HG03457 (cell line): ENCODE data around the gene SLC3A2.
A peak's percentile ranks its signal among the peaks of the same experiment; 100 is the strongest.
"Not testable (repeated sequence)": the region's sequence is repeated elsewhere in the genome, so short reads cannot be mapped to it uniquely, and the experiment has no call there.

ENCODE experiments used
- ATAC-seq: cut with Tn5 transposase; IDR thresholded peaks from one replicate; pipeline ENCODE4 v1.9.1; 2021; ENCODE audit warnings: moderate number of reproducible peaks; ENCODE audit not compliant: unreplicated experiment

SLC3A2 gene

DNA sequence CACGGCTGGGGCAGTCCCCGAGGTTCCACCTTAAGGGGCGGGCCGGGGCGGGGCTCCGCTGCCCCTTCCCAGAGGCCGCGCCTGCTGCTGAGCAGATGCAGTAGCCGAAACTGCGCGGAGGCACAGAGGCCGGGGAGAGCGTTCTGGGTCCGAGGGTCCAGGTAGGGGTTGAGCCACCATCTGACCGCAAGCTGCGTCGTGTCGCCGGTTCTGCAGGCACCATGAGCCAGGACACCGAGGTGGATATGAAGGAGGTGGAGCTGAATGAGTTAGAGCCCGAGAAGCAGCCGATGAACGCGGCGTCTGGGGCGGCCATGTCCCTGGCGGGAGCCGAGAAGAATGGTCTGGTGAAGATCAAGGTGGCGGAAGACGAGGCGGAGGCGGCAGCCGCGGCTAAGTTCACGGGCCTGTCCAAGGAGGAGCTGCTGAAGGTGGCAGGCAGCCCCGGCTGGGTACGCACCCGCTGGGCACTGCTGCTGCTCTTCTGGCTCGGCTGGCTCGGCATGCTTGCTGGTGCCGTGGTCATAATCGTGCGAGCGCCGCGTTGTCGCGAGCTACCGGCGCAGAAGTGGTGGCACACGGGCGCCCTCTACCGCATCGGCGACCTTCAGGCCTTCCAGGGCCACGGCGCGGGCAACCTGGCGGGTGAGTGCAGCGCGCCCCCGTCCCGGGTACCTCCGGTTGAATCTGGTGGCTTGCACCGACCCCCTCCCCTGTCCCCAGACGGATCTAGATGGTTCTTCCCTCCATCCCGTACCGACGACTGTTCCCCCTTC is at the start of gene SLC3A2:
TSS of gene SLC3A2 (plus strand) at position 94 of the 776 bp plus-strand sequence. CDS start at position 222, 128 bp downstream.
- ATAC-seq, result peak; percentile 49

DNA sequence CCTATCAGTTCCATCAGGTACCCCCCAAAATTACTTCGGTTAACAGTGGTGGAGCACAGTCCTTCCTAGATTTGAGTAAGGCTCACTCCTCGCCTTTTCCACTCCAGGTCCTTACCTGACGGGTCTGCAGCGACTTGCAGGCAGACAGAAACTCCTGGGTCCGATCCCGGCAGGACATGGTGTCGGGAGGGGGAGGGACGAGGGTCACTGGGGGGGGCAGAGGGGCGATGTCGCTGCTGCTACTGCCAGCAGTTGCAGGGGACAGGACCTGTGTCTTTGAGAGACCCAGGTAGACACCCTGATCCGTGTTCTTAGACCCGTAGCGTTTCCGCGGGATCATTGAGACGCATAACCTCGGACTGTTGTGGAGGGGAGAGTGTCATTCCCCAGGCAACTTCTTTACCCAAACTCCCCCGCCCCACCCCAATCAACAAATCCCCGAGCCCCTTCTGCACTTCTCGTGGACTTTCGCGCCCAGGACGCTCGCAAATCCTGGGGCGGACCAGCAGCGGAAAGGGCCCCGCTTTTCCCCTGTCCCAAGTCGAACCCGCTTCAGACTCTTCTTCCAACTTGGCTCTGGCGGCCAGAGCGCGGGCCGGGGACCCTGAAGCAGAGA is 49.7 kb upstream of the SLC3A2 start:
- ATAC-seq, result no peak

DNA sequence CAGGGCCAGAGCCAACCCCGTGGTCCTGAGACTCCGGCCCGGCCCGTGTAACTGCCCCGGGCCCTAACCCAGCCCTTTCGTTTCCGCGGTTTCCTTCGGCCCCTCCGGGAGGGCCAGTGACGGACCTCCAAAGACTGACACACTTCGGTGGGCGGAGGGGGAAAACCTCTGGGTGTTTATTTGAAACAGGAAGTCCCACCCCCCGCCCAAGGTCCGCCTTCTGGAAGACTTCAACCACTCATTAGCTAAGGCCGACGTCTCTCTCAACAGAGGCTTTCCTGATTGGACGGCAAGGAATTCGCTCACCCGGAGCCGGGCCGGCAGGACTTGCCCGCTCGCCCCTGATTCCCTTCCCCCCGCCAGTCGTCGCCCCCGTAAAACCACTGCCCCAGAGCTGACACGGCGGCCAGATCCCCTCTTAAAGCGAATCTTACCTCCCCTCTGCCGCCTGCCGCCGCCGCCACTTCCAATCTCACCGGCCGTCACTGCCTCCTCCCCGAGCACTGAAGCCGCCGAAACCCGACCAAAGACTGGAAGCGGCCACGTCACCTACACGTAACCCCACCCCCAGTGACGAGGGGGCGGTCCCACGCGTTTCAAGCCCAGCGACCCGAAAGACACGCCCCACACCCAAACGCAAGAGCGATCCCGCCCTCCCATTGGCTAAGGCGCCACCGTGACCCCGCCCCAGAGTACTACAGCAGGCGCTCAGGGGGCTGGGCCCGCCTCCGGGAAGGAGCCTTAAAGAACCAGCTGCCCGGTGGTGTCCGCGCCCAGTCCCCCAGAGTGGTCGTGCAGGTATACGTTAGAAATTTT is 49.0 kb upstream of the SLC3A2 start, which contains the start of gene STX5:
TSS of gene STX5 (minus strand) at position 532 of the 816 bp plus-strand sequence. CDS start 808 bp downstream, outside the sequence.
- ATAC-seq, result peak; percentile 58

DNA sequence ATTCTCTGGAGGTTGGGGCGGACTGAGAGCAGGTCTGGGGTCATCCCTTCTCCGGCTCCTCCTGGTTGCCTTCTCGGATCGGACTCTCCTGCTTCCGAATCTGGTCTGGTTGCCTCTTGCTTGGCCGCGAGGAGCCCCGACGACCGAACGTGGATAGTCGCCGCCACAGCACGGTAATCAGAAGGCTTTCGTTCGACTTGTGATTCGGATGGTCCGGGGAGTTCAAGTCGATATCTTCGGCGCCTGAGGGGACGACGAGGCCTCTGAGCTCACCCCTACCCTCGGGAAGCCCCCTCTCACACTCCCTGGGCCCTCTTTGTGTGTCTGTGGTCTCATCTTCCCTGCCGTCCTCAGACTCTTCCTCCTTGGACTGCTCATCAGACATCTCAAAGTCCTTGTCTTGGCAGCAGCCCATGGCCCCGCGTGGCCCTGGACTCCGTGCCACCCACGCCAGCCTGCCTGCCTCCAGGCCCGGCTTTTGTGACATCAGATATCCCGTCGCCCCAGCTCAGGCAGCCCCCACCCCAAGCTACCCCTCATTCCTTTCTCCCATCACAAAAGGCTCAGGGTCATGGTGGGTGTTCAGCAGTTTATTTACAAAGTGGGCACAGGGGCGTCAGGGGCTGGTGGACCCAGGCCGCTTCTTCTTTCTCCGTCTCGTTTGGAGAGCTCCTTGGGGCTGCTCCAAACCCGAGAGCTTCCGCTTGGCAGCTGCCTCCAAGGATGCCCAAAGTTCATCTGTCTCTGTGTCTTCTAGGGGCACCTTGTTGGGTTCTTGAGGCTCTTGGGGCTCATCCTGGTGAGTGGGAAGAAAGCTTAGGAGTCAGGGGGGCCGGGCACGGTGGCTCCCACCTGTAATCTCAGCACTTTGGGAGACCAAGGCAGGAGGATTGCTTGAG is 48.1 kb upstream of the SLC3A2 start, which contains the start of gene TEX54:
TSS of gene TEX54 (minus strand) at position 506 of the 899 bp plus-strand sequence.
- peak; percentile 8 for ATAC-seq

DNA sequence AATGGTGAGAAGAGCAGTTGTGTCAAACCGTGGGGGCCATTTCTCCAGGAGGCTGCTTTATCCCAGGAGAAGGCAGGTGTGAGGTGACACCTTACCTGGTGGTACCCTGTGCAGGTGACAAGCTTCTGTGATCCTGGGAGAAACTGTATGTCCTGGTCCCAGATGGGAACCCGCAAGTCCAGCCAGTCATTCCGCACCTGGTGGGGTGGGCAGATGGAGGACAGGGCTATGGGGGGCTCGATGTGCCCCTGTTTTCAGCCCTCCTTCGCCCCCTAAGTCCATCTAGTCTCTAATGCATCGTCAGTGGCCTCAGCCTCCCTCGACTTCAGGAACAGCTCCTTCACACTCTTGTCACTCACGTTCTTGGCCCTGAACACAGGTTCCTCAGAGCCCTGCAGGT is 45.4 kb upstream of the SLC3A2 start:
- no peak for ATAC-seq

DNA sequence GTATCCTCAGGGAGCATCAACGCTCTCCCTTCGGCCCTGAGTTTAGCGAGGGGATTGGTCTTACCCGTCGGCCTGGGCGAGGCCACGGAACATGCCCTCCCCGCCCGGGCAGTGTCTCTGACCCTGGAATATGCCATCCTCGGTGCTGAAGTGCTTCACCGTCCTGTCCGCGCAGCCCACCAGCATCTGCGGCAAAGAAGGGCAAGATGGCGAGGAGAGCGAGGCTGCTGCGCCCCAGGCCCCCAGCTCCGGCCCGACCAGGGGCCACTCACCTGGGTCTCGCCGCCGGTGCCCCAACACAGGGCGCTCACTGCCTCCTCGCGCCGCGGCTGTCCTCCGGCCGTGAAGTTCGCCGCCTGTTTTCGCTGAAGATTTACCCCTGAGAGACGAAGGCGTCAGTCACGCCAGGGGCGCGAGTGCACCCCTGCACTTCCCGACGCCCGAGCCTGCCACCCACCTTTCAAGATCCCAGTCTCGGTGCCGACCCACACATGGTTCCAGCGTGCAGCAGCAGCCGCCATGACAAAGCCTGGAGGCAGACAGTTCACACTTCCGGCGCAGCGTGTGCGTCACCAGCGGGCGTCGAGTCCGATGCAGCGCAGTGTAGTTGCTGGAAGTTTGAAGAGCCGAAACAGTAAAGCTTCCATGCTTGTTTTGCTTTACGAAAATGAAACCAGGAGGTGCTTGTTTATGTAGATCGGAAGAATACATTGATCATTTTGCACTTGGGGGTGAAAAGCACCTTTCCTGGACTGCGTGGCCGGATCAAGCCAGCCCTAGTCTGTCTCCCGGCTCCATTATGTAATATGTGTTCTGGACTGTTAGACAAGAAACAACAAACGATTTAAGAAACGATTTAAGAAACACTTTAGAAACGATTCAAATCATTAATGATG is 41.4 kb upstream of the SLC3A2 start, which contains the start of gene WDR74:
TSS of gene WDR74 (minus strand) at position 541 of the 896 bp plus-strand sequence. CDS start at position 521, 20 bp downstream.
- peak; percentile 35 for ATAC-seq

DNA sequence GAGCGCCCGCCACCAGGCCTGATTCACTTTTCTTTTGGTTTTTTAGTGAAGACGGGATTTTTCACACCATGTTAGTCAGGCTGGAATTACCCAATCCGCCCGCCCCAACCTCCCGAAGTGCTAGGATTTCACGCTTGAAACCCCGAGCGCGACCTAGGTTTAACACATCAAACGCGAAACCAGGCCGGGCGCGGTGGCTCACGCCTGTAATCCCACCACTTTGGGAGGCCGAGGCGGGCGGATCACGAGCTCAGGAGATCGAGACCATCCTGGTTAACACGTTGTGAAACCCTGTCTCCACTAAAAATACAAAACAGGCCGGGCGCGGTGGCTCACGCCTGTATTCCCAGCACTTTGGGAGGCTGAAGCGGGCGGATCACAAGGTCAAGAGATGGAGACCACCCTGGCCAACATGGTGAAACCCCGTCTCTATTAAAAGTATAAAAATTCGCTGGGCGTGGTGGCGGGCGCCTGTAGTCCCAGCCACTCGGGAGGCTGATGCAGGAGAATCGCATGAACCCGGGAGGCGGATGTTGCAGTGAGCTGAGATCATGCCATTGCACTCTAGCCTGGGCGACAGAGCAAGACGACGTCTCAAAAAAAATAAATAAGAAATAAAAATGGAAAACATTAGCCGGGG is 39.9 kb upstream of the SLC3A2 start:
- not testable (repeated sequence) for ATAC-seq

DNA sequence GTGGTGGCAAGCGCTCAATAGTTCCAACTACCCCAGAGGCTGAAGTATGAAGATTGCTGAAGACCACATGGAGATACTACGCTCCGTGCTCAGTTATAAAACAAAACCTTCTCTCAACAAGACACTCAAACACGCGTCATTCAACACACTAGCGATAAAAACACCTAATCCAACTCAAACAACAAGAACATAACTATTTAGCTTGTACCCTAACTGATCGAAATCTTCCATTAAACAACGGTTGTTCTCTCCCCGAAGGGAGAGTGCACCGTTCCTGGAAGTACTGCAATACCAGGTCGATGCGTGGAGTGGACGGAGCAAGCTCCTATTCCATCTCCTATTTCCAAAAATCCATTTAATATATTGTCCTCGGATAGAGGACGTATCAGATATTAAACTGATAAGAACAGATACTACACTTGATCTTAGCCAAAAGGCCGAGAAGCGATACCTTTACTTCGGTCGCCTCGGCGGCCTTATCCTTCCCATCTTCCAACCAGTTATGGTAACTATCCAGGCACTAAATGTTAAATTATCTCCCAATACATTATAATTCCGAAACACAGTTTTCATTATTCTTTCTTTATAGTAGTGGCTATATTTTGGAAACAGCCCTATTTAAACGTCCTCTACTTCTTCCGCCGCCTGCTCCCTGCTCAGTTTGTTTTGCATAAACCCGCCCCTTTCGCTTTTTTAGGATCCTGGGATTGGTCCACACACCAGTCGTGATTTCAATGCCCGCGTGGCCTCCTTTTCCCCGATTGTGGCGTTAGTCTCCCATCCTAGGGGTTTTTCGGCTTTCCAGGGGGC is 39.1 kb upstream of the SLC3A2 start:
- peak; percentile 49 for ATAC-seq

DNA sequence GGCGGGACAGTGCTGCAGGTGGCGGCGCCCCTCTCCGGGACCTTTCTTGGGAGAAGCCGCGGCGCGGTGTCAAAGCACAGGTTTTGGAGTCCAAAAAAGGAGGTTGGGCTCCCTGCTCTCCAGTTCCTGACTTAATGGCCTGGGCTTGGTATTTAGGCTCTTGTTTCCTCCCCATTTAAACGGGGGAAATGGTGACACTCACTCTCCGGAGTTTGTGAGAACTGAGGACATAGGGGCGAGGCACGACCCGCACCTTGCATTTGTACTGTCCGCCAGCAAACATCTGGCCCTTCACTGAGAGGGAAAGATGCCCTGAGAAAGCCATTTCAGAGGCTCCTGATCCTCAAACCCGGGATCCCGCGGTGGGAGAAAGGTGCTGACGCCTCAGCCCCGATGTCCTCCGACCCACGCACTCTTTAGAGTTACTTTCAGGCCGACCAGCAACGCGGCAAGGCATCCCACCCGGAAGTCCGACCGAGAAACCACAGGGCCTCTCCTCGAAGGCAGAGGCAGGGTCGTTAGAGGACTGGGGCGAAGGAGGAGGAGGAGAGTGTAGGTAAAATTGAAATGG is 38.4 kb upstream of the SLC3A2 start:
- no peak for ATAC-seq

DNA sequence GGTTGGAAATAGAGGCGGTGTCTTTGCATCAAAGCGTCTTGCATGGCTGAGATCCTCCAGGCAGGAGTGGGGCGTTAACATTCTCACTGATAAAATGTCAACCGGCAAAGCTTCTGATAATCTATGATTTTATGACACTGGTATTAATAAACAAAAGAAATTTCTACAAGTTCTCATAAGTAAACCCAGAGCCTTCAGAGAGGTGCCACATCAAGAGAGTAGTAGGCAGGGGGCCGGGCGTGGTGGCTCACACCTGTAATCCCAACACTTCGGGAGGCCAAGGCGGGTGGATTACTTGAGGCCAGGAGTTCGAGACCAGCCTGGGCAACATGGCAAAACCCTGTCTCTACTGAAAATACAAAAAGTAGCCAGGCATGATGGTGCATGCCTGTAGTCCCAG is 37.8 kb upstream of the SLC3A2 start:
- not testable (repeated sequence) for ATAC-seq

DNA sequence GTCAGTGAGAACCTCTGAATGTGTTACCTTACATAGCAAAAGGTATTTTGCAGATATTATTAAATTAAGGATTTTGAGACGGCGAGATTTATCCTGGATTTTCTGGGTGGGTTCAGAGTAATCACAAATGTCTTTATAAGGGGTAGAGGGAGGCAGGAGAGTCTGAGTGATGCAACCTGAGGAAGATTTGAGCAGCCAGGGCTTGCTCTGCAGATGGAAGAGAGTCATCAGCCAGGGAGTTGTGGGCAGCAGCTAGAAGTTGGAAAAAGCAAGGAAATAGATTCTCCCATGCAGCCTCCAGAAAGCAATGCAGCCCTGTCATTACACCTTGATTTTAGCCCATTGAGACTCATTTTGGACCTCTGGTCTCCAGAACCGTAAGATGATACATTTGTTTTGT is 37.2 kb upstream of the SLC3A2 start:
- no peak for ATAC-seq

DNA sequence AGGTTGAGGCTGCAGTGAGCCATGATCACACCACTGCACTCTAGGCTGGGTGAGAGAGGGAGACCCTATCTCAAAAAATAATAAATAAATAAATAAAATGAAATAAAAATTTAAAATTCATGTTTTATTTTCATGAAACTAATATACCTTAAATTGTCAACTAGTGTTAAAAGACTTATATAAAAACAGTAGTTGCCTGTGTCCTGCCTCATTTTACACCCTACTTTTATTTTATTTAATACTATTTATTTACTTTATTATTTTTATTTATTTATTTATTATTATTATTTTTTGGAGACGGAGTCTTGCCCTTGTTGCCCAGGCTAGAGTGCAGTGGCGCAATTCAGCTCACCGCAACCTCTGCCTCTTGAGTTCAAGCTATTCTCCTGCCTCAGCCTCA is 36.5 kb upstream of the SLC3A2 start:
- ATAC-seq, result no peak

DNA sequence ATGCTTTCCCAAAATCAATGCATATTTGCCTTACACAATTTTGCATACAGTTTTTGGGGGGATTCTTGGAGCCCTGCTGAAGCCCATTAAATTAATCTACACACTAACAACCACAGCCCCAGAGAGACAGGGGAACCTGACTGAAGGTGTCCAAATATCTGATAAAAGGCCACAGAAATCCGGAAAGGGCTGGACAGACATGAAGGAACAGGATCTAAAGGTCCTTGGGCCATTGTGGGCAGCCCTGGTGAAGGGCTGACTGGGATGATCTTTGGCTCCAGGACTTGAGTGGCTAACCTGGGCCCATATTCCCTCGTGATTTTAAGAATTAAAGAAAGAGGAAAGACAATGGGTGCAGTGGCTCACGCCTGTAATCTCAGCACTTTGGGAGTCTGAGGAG is 34.5 kb upstream of the SLC3A2 start:
- ATAC-seq, result no peak

DNA sequence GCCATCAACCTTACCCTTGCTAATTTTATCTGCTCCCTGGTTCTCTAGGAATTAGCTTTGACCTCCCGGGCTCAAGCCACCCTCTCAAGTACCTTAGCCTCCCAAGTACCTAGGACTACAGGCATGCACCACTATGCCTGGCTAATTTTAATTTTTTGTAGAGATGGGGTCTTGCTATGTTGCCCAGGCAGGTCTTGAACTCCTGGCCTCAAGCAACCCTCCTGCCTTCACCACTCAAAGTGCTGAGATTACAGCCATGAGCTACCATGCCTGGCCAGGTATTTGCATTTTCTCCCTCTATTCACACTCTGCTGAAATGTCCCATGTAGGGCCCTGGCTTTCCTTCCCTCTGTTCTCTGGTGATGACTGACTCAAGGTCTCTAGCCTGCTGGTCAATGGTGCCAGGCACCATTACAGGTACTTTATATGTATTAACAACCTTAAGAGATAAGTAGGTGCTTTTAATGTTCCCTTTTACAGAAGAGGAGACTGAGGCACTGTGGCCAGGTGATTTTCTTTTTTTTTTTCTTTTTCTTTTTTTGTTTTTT is 32.9 kb upstream of the SLC3A2 start:
- no peak for ATAC-seq

DNA sequence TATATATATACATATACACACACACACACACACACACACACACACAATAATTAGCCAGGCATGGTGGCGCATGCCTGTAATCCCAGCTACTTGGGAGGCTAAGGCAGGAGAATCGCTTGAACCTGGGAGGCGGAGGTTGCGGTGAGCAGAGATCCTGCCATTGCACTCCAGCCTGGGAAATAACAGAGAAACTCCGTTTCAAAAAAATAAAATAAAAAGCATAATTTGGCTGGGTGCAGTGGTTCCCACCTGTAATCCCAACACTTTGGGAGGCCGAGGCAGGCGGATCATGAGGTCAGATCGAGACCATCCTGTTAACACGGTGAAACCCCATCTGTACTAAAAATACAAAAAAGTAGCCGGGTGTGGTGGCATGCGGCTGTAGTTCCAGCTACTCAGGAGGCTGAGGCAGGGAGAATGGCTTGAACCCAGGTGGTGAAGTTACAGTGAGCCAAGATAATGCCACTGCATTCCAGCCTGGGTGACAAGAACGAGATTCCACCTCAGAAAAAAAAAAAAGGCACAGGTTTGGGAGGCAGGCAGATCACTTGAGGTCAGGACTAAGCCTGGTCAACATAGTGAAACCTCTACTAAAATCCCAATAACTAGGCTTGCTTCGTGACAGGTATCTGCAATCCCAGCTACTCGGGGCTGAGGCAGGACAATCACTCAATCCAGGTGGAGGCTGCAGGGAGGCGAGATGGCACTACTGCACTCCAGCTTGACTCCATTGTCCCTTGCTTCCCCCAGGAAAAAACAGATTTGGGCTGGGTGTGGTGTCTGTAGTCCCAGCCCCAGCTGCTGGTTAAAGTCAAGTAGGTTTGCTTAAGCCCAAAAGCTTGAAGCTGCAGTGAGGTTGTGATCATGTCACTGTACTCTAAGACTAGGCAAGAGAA is 29.5 kb upstream of the SLC3A2 start:
- ATAC-seq, result no peak

DNA sequence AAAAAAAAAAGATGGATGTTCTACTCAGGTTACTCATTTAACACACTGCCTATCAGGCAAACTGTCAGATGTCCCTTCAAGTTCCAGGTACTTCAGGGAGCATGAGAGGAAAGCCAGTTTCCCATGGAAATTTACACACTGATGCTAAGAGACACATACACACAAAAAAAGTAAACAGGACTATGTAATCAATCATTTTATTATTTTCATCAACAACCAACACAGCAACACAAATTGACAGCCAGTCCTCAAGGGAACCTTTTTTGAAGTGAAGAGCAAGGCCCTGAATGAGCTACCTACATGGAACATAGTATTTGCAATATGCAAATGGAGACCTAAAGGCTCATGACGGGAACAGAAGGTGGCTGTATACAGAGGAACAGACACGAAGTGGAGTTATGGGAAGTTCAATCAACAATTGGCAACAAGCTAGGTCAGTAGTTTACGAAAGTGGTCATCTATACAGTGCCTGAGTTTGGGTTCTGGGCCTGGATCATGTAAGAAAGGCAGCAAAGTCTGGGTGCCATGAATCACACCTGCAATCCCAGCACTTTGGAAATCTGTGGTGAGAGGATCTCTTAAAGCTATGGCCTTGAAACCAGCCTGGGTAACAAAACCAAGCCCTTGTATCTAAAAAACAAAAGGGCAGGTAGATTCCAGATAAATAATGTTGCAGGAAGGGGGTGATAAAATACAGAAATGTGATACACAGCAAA is 28.7 kb upstream of the SLC3A2 start:
- ATAC-seq, result no peak
